Pancreas (tissue), 10 donors: ENCODE measurements around the gene ZNF106. TPM values are rescaled to one million over a fixed set of nuclear protein-coding genes. Genes with fewer than 3 reads are reported as not detected.

ENCODE experiments used
- ATAC-seq, 4 donors: fragments of 200-7000 bp; cut with Tn5 transposase; one replicate each; pipeline versions ENCODE4 v1.8.0 to v1.9.1; 2020; ENCODE audit warnings: mild to moderate bottlenecking in 4 of 4, moderate library complexity in 4 of 4
- DNase-seq, 6 donors: peaks; one replicate each; pipeline ENCODE4 v3.0.0-alpha.2; 2020
- FAIRE-seq: peaks from 2 replicates; lab custom pipeline; 2012; peaks lifted over from hg19 to GRCh38; lab: Jason Lieb, UNC
- H3K27ac ChIP-seq, 4 donors: fragments of 200-600 bp; sonication (generic); 1 replicate in 3 of 4; 2 replicates in 1 of 4; pipeline versions ENCODE4 v1.5.0 to v1.8.0; 2020
- H3K27me3 ChIP-seq, 4 donors: fragments of 200-600 bp; one replicate each; pipeline ENCODE4 v1.8.0; 2021
- H3K36me3 ChIP-seq, 3 donors: fragments of 200-600 bp; sonication (generic) in 1 of 3; one replicate each; pipeline versions ENCODE4 v1.5.0 to v1.8.0; 2020 to 2021
- H3K4me1 ChIP-seq, 3 donors: fragments of 200-600 bp; one replicate each; pipeline ENCODE4 v1.8.0; 2021
- H3K4me3 ChIP-seq, 4 donors: fragments of 200-600 bp; sonication (generic) in 2 of 4; one replicate each; pipeline versions ENCODE4 v1.5.0 to v1.8.0; 2020 to 2021
- H3K9me3 ChIP-seq, 4 donors: fragments of 200-600 bp; one replicate each; pipeline ENCODE4 v1.8.0; 2021
- CTCF ChIP-seq, 4 donors: fragments of 200-600 bp; sonication (generic) in 3 of 4; IDR thresholded peaks; one replicate each; pipeline versions ENCODE4 v1.5.0 to v1.8.0; 2021; ENCODE audit warnings: antibody characterized with exemption in 4 of 4
- WGBS, 2 donors: extraction: QIAGEN DNeasy Blood & Tissue Kit; methylation state at CpG; one replicate each; pipeline ENCODE4 v1.1.7; 2013; 5-methylcytosine and 5-hydroxymethylcytosine counted together
- intact Hi-C, 3 donors: fragments of 100-400 bp; cut with DNase I; formaldehyde crosslinking; loops; one replicate each; pipeline versions ENCODE4 v1.11.1 to v1.14.2; 2022
- polyA plus RNA-seq, 2 donors: library from polyadenylated mRNA; stranded (reverse); fragments of 200-250 nt; gene quantifications; one replicate each; pipeline ENCODE4 v1.2.3, GENCODE V29; 2013
- total RNA-seq, 6 donors: library from RNA; stranded (reverse); fragmentation: NEBNext Ultra II Directional in 4 of 6; extraction: Animal tissue kit (Norgen Biotek cat#: 25700) in 4 of 6; gene quantifications; one replicate each; pipeline versions ENCODE4 v1.2.1 to v1.2.4, GENCODE V29; 2021 to 2023
- donor health status: healthy with polysubstance abuse.
- donor health status: DM: no; HTN: no; CAD: no; lungs with moderate emphysema.
- donor health status: DM: no; HTN: no; CAD: no.
- donor health status: control.
- donor health status: control.
- donor health status: Bipolar disorder and iron deficiency.
- donor health status: DM: yes; HTN: yes; CAD: no.
- donor health status: DM: no; HTN: no; CAD: no.
- donor health status: DM: no; HTN: no; CAD: no.
- donor health status: DM: yes; HTN: yes; CAD: no.

The ZNF106 gene
- total and polyA plus RNA-seq, 8 donors: 4.3 to 38.4 (median 17.5) TPM

- Histone ChIP-seq H3K27ac (peak overlapping the region in 1 of 4 donors; percentile 2), H3K27me3 (no peaks in the 10 kb centered on the region), H3K36me3 (no peaks in the 10 kb centered on the region), H3K9me3 (no peaks in the 10 kb centered on the region), H3K4me1 (no peaks in the 10 kb centered on the region), H3K4me3 (no peak overlapping the region)
- no peak for TF ChIP-seq CTCF (IDR thresholded peaks at IDR 0.05)
- no peak for FAIRE-seq
- peak in 2 of 4 donors; percentile 35 to 51 for ATAC-seq
- no peak for DNase-seq
- intact Hi-C loops: no loop called here
- 55 to 58% methylated on average over 4 of the region's 4 CpGs for WGBS, 2 donors
Measured at GRCh38 chr15:42511007-42511391, 20.1 kb upstream of the ZNF106 start.

GRCh38 chr15:42510258-42511006 lies 19.5 kb upstream of the ZNF106 start:
- FAIRE-seq: no peak

GRCh38 chr15:42508263-42508690 lies 17.3 kb upstream of the ZNF106 start:
- no peak overlapping the region for H3K27ac ChIP-seq
- intact Hi-C loops: no loop called here
- no peaks in the 10 kb centered on the region for H3K9me3 ChIP-seq
- no peak for FAIRE-seq
- H3K36me3 ChIP-seq: no peaks in the 10 kb centered on the region
- H3K4me1 ChIP-seq: no peaks in the 10 kb centered on the region
- WGBS, 2 donors: 76 to 77% methylated on average over 9 of the region's 9 CpGs
- H3K4me3 ChIP-seq: no peak overlapping the region
- H3K27me3 ChIP-seq: no peaks in the 10 kb centered on the region
- TF ChIP-seq CTCF (IDR thresholded peaks at IDR 0.05): no peak
- ATAC-seq: no peak
- no peak for DNase-seq

More at GRCh38 chr15:42510258-42511006, 19.5 kb upstream of the ZNF106 start:
- intact Hi-C loops: no loop called here
- TF ChIP-seq CTCF (IDR thresholded peaks at IDR 0.05): no peak
- ATAC-seq (no peak), DNase-seq (no peak)
- H3K9me3 ChIP-seq: no peaks in the 10 kb centered on the region
- no peaks in the 10 kb centered on the region for H3K36me3 ChIP-seq
- H3K27me3 ChIP-seq: no peaks in the 10 kb centered on the region
- H3K4me3 ChIP-seq: no peak overlapping the region
- peak overlapping the region in 1 of 4 donors; percentile 2 for H3K27ac ChIP-seq
- WGBS, 2 donors: 86 to 91% methylated on average over 4 of the region's 4 CpGs
- H3K4me1 ChIP-seq: no peaks in the 10 kb centered on the region

GRCh38 chr15:42507514-42507913 lies 16.6 kb upstream of the ZNF106 start:
- Histone ChIP-seq H3K36me3 (no peaks in the 10 kb centered on the region), H3K4me1 (no peaks in the 10 kb centered on the region), H3K9me3 (no peaks in the 10 kb centered on the region), H3K27me3 (no peaks in the 10 kb centered on the region), H3K4me3 (no peak overlapping the region), H3K27ac (no peak overlapping the region)
- ATAC-seq (no peak), DNase-seq (no peak), FAIRE-seq (no peak)
- intact Hi-C loops: no loop called here
- no peak for TF ChIP-seq CTCF (IDR thresholded peaks at IDR 0.05)
- WGBS, 2 donors: 80 to 82% methylated on average over 4 of the region's 4 CpGs

GRCh38 chr15:42504631-42505030 lies 13.7 kb upstream of the ZNF106 start:
- Histone ChIP-seq H3K27ac (no peak overlapping the region), H3K4me1 (peaks cover 0 to 9% (median 0%) of the 10 kb centered on the region in 3 donors)
- intact Hi-C loops: no loop called here

More at GRCh38 chr15:42504631-42505030, 13.7 kb upstream of the ZNF106 start:
- Histone ChIP-seq H3K4me3 (no peak overlapping the region), H3K36me3 (no peaks in the 10 kb centered on the region), H3K27me3 (no peaks in the 10 kb centered on the region), H3K9me3 (no peaks in the 10 kb centered on the region)
- WGBS, 2 donors: 70 to 75% methylated on average over 3 of the region's 3 CpGs
- ATAC-seq (no peak), FAIRE-seq (no peak), DNase-seq (no peak)
- no peak for TF ChIP-seq CTCF (IDR thresholded peaks at IDR 0.05)
